ENCODE measurements around the gene BRSK2. TPM values are rescaled to one million over a fixed set of nuclear protein-coding genes. Genes with fewer than 3 reads are reported as not detected.

The BRSK2 gene
- total and polyA plus RNA-seq, 4 donors = 0.55 to 1.0 (median 0.62) TPM

GRCh38 chr11:1450949-1451710 lies 61.4 kb downstream of the BRSK2 start:
- no peak for DNase-seq

GRCh38 chr11:1451781-1452470 lies 62.2 kb downstream of the BRSK2 start:
- no peaks in the 10 kb centered on the region for H3K4me1 ChIP-seq (ENCODE audit: control insufficient read depth in 1 of 2, insufficient read depth in 2 of 2, low read length in 2 of 2)
- H3K4me3 ChIP-seq (ENCODE audit: low read length in 2 of 2) = no peak overlapping the region
- WGBS, 2 donors = 85% methylated on average over 27 of the region's 27 CpGs
- intact Hi-C loops (cut with DNase I) = no loop called here
- ATAC-seq (ENCODE audit: low FRiP score) = no peak
- H3K27ac ChIP-seq (ENCODE audit: low read depth in 1 of 2, low read length in 2 of 2) = no peak overlapping the region
- H3K36me3 ChIP-seq (ENCODE audit: control insufficient read depth in 1 of 2, insufficient read depth in 2 of 2, low read length in 1 of 2) = no peaks in the 10 kb centered on the region
- no peak for DNase-seq
- no peaks in the 10 kb centered on the region for H3K9me3 ChIP-seq (ENCODE audit: control insufficient read depth, low read length)
- H3K27me3 ChIP-seq (ENCODE audit: control insufficient read depth in 1 of 2, insufficient read depth in 2 of 2, low read length in 1 of 2) = no peaks in the 10 kb centered on the region

More at GRCh38 chr11:1450949-1451710, 61.4 kb downstream of the BRSK2 start:
- no peaks in the 10 kb centered on the region for H3K9me3 ChIP-seq (ENCODE audit: control insufficient read depth, low read length)
- ATAC-seq (ENCODE audit: low FRiP score) = no peak
- no peak overlapping the region for H3K4me3 ChIP-seq (ENCODE audit: low read length in 2 of 2)
- intact Hi-C loops (cut with DNase I) = no loop called here
- no peak overlapping the region for H3K27ac ChIP-seq (ENCODE audit: low read depth in 1 of 2, low read length in 2 of 2)
- 73 to 78% methylated on average over 22 of the region's 22 CpGs for WGBS, 2 donors
- no peaks in the 10 kb centered on the region for H3K36me3 ChIP-seq (ENCODE audit: control insufficient read depth in 1 of 2, insufficient read depth in 2 of 2, low read length in 1 of 2)
- H3K4me1 ChIP-seq (ENCODE audit: control insufficient read depth in 1 of 2, insufficient read depth in 2 of 2, low read length in 2 of 2) = no peaks in the 10 kb centered on the region
- no peaks in the 10 kb centered on the region for H3K27me3 ChIP-seq (ENCODE audit: control insufficient read depth in 1 of 2, insufficient read depth in 2 of 2, low read length in 1 of 2)

- intact Hi-C loops (cut with DNase I) = no loop called here
- DNase-seq (no peak), ATAC-seq (ENCODE audit: low FRiP score) (no peak)
- Histone ChIP-seq H3K36me3 (ENCODE audit: control insufficient read depth in 1 of 2, insufficient read depth in 2 of 2, low read length in 1 of 2) (no peaks in the 10 kb centered on the region), H3K9me3 (ENCODE audit: control insufficient read depth, low read length) (no peaks in the 10 kb centered on the region), H3K4me3 (ENCODE audit: low read length in 2 of 2) (no peak overlapping the region), H3K4me1 (ENCODE audit: control insufficient read depth in 1 of 2, insufficient read depth in 2 of 2, low read length in 2 of 2) (no peaks in the 10 kb centered on the region), H3K27ac (ENCODE audit: low read depth in 1 of 2, low read length in 2 of 2) (no peak overlapping the region), H3K27me3 (ENCODE audit: control insufficient read depth in 1 of 2, insufficient read depth in 2 of 2, low read length in 1 of 2) (no peaks in the 10 kb centered on the region)
- 49 to 66% methylated on average over 13 of the region's 13 CpGs for WGBS, 2 donors
Observed at GRCh38 chr11:1452744-1453143, 63.0 kb downstream of the BRSK2 start.

GRCh38 chr11:1453611-1454034 lies 63.9 kb downstream of the BRSK2 start:
- no peaks in the 10 kb centered on the region for H3K4me1 ChIP-seq (ENCODE audit: control insufficient read depth in 1 of 2, insufficient read depth in 2 of 2, low read length in 2 of 2)
- no peak for DNase-seq
- H3K27me3 ChIP-seq (ENCODE audit: control insufficient read depth in 1 of 2, insufficient read depth in 2 of 2, low read length in 1 of 2) = no peaks in the 10 kb centered on the region
- WGBS, 2 donors = 31 to 39% methylated on average over 16 to 17 of the region's 17 CpGs
- no peak for ATAC-seq (ENCODE audit: low FRiP score)
- no peak overlapping the region for H3K27ac ChIP-seq (ENCODE audit: low read depth in 1 of 2, low read length in 2 of 2)
- intact Hi-C loops (cut with DNase I) = no loop called here
- no peaks in the 10 kb centered on the region for H3K36me3 ChIP-seq (ENCODE audit: control insufficient read depth in 1 of 2, insufficient read depth in 2 of 2, low read length in 1 of 2)
- no peak overlapping the region for H3K4me3 ChIP-seq (ENCODE audit: low read length in 2 of 2)
- no peaks in the 10 kb centered on the region for H3K9me3 ChIP-seq (ENCODE audit: control insufficient read depth, low read length)

GRCh38 chr11:1454576-1454975 lies 64.8 kb downstream of the BRSK2 start:
- 85 to 89% methylated on average over 21 of the region's 21 CpGs for WGBS, 2 donors
- no peak for ATAC-seq (ENCODE audit: low FRiP score)
- intact Hi-C loops (cut with DNase I) = no loop called here

GRCh38 chr11:1455032-1455762 lies 65.5 kb downstream of the BRSK2 start:
- no peaks in the 10 kb centered on the region for H3K9me3 ChIP-seq (ENCODE audit: control insufficient read depth, low read length)
- no peaks in the 10 kb centered on the region for H3K4me1 ChIP-seq (ENCODE audit: control insufficient read depth in 1 of 2, insufficient read depth in 2 of 2, low read length in 2 of 2)

More at GRCh38 chr11:1454576-1454975, 64.8 kb downstream of the BRSK2 start:
- no peaks in the 10 kb centered on the region for H3K9me3 ChIP-seq (ENCODE audit: control insufficient read depth, low read length)
- no peaks in the 10 kb centered on the region for H3K27me3 ChIP-seq (ENCODE audit: control insufficient read depth in 1 of 2, insufficient read depth in 2 of 2, low read length in 1 of 2)
- H3K27ac ChIP-seq (ENCODE audit: low read depth in 1 of 2, low read length in 2 of 2) = no peak overlapping the region
- DNase-seq = no peak
- no peaks in the 10 kb centered on the region for H3K36me3 ChIP-seq (ENCODE audit: control insufficient read depth in 1 of 2, insufficient read depth in 2 of 2, low read length in 1 of 2)
- no peak overlapping the region for H3K4me3 ChIP-seq (ENCODE audit: low read length in 2 of 2)
- no peaks in the 10 kb centered on the region for H3K4me1 ChIP-seq (ENCODE audit: control insufficient read depth in 1 of 2, insufficient read depth in 2 of 2, low read length in 2 of 2)

GRCh38 chr11:1455763-1456060 lies 66.0 kb downstream of the BRSK2 start:
- Histone ChIP-seq H3K4me1 (ENCODE audit: control insufficient read depth in 1 of 2, insufficient read depth in 2 of 2, low read length in 2 of 2) (no peaks in the 10 kb centered on the region), H3K27me3 (ENCODE audit: control insufficient read depth in 1 of 2, insufficient read depth in 2 of 2, low read length in 1 of 2) (no peaks in the 10 kb centered on the region), H3K4me3 (ENCODE audit: low read length in 2 of 2) (no peak overlapping the region), H3K36me3 (ENCODE audit: control insufficient read depth in 1 of 2, insufficient read depth in 2 of 2, low read length in 1 of 2) (no peaks in the 10 kb centered on the region), H3K27ac (ENCODE audit: low read depth in 1 of 2, low read length in 2 of 2) (no peak overlapping the region), H3K9me3 (ENCODE audit: control insufficient read depth, low read length) (no peaks in the 10 kb centered on the region)
- WGBS, 2 donors = 70 to 94% methylated on average over 5 of the region's 5 CpGs
- no peak for DNase-seq
- intact Hi-C loops (cut with DNase I) = loop anchor here (5.0 kb wide), 1 partner anchor 62 kb away; no protein-coding TSS in a partner anchor
- no peak for ATAC-seq (ENCODE audit: low FRiP score)

More at GRCh38 chr11:1455032-1455762, 65.5 kb downstream of the BRSK2 start:
- no peak for DNase-seq
- Histone ChIP-seq H3K36me3 (ENCODE audit: control insufficient read depth in 1 of 2, insufficient read depth in 2 of 2, low read length in 1 of 2) (no peaks in the 10 kb centered on the region), H3K27ac (ENCODE audit: low read depth in 1 of 2, low read length in 2 of 2) (no peak overlapping the region), H3K27me3 (ENCODE audit: control insufficient read depth in 1 of 2, insufficient read depth in 2 of 2, low read length in 1 of 2) (no peaks in the 10 kb centered on the region), H3K4me3 (ENCODE audit: low read length in 2 of 2) (no peak overlapping the region)
- ATAC-seq (ENCODE audit: low FRiP score) = no peak
- 71 to 77% methylated on average over 21 to 24 of the region's 24 CpGs for WGBS, 2 donors
- intact Hi-C loops (cut with DNase I) = loop anchor here (5.0 kb wide), 1 partner anchor 62 kb away; no protein-coding TSS in a partner anchor

- H3K4me3 ChIP-seq (ENCODE audit: low read length in 2 of 2) = no peak overlapping the region
- H3K9me3 ChIP-seq (ENCODE audit: control insufficient read depth, low read length) = no peaks in the 10 kb centered on the region
- ATAC-seq (ENCODE audit: low FRiP score) (no peak), DNase-seq (no peak)
- no peaks in the 10 kb centered on the region for H3K4me1 ChIP-seq (ENCODE audit: control insufficient read depth in 1 of 2, insufficient read depth in 2 of 2, low read length in 2 of 2)
- intact Hi-C loops (cut with DNase I) = loop anchor here (5.0 kb wide), 1 partner anchor 61 kb away; no protein-coding TSS in a partner anchor
- no peaks in the 10 kb centered on the region for H3K36me3 ChIP-seq (ENCODE audit: control insufficient read depth in 1 of 2, insufficient read depth in 2 of 2, low read length in 1 of 2)
- H3K27ac ChIP-seq (ENCODE audit: low read depth in 1 of 2, low read length in 2 of 2) = no peak overlapping the region
- WGBS, 2 donors = 77 to 84% methylated on average over 22 of the region's 22 CpGs
- no peaks in the 10 kb centered on the region for H3K27me3 ChIP-seq (ENCODE audit: control insufficient read depth in 1 of 2, insufficient read depth in 2 of 2, low read length in 1 of 2)
Observed at GRCh38 chr11:1456176-1456575, 66.4 kb downstream of the BRSK2 start.

Measured in aorta (tissue), 5 donors.